Measurements from ENCODE around the gene TGFBR3.

GRCh38 chr1:91630803-91631202, 255.1 kb downstream of the TGFBR3 start:
- TF ChIP-seq CTCF (IDR thresholded peaks at IDR 0.05) (no peak), POLR2A (IDR thresholded peaks at IDR 0.05) (no peak)
